ENCODE measurements around the gene KCNMA1.

DNA sequence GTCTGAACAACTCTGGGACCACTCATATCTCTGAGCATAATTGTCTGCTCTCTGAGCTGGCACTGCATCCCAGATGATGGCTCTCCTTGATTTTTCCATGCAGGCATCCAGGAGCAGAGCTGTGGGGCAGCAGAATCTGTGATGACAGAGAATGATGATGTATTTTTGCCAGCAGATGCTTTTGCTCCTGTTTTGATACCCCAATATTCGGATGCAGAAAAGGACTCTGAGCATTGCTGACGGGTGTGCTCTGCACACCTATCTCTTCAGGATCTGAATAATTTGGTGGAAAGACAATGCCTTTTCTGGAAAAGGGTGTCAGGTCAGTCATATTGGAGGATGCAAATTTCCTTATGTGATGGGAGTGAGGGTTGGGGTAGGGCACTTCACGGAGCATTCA lies 735.9 kb downstream of the KCNMA1 start:
- TF ChIP-seq CTCF (IDR thresholded peaks at IDR 0.05) (no peak), POLR2A (IDR thresholded peaks at IDR 0.05) (no peak)
